WTC11 (cell line): ENCODE results near the gene UCHL3. TPM values are rescaled to one million over a fixed set of nuclear protein-coding genes. Genes with fewer than 3 reads are reported as not detected.

Experiments
- ATAC-seq: fragments of 200-7000 bp; cut with Tn5 transposase; 2 replicates; pipeline ENCODE4 v1.10.0; 2021; ENCODE audit warnings: mild to moderate bottlenecking, moderate library complexity
- CTCF ChIA-PET: fragments of 300-600 bp; sonication (Branson Sonifier 250); formaldehyde crosslinking; loops from one replicate; lab custom pipeline; 2021; ENCODE audit warnings: antibody characterized with exemption; lab: Charles Lee
- POLR2A ChIA-PET: fragments of 350-600 bp; sonication (Branson Sonifier 250); formaldehyde crosslinking; loops from one replicate; lab custom pipeline; 2021; ENCODE audit warnings: antibody characterized with exemption; lab: Charles Lee
- DNase-seq: peaks from one replicate; pipeline ENCODE4 v3.0.0; 2021; ENCODE audit warnings: low spot score
- H3K27ac Mint-ChIP-seq: 2 replicates; pipeline ENCODE4 v1.8.0; 2021; ENCODE audit warnings: mixed read lengths
- H3K27me3 Mint-ChIP-seq: 2 replicates; pipeline ENCODE4 v1.8.0; 2021; ENCODE audit warnings: low read depth, mild to moderate bottlenecking, moderate library complexity, mixed read lengths
- H3K36me3 Mint-ChIP-seq: 2 replicates; pipeline ENCODE4 v1.8.0; 2021; ENCODE audit warnings: mixed read lengths
- H3K4me1 Mint-ChIP-seq: 2 replicates; pipeline ENCODE4 v1.8.0; 2022; ENCODE audit warnings: mixed read lengths
- H3K4me3 Mint-ChIP-seq: 2 replicates; pipeline ENCODE4 v1.8.0; 2021; ENCODE audit warnings: mild to moderate bottlenecking, moderate library complexity, mixed read lengths
- H3K9me3 Mint-ChIP-seq: 2 replicates; pipeline ENCODE4 v1.8.0; 2021; ENCODE audit warnings: mixed read lengths
- CBFB ChIP-seq: sonication (generic); formaldehyde crosslinking; IDR thresholded peaks from 2 replicates; pipeline ENCODE4 v1.8.1; 2022; ENCODE audit warnings: mild to moderate bottlenecking, low read depth, missing genetic modification reagents
- CREB1 ChIP-seq: sonication (generic); formaldehyde crosslinking; IDR thresholded peaks from 2 replicates; pipeline ENCODE4 v1.8.0; 2023; ENCODE audit warnings: mild to moderate bottlenecking, missing genetic modification reagents
- CREM ChIP-seq: sonication (generic); formaldehyde crosslinking; IDR thresholded peaks from 2 replicates; pipeline ENCODE4 v1.8.1; 2022; ENCODE audit warnings: mild to moderate bottlenecking, missing genetic modification reagents, moderate library complexity
- ERG ChIP-seq: fragments of 250-450 bp; sonication (Bioruptor Pico); IDR thresholded peaks from 2 replicates; pipeline ENCODE4 v1.8.0; 2021; ENCODE audit warnings: mild to moderate bottlenecking
- HMGXB4 ChIP-seq: sonication (generic); formaldehyde crosslinking; IDR thresholded peaks from 2 replicates; pipeline ENCODE4 v1.8.1; 2023; ENCODE audit warnings: mild to moderate bottlenecking, moderate library complexity, missing genetic modification reagents
- IRF1 ChIP-seq: sonication (generic); formaldehyde crosslinking; IDR thresholded peaks from 2 replicates; pipeline ENCODE4 v1.8.0; 2023; ENCODE audit warnings: missing genetic modification reagents
- JUN ChIP-seq: sonication (generic); formaldehyde crosslinking; IDR thresholded peaks from 2 replicates; pipeline ENCODE4 v1.8.0; 2023; ENCODE audit warnings: mild to moderate bottlenecking, missing genetic modification reagents
- MAX ChIP-seq: sonication (generic); formaldehyde crosslinking; IDR thresholded peaks from 2 replicates; pipeline ENCODE4 v1.8.0; 2022; ENCODE audit warnings: mild to moderate bottlenecking, missing genetic modification reagents
- MLX ChIP-seq: sonication (generic); formaldehyde crosslinking; IDR thresholded peaks from 2 replicates; pipeline ENCODE4 v1.8.1; 2023; ENCODE audit warnings: mild to moderate bottlenecking, missing genetic modification reagents, moderate library complexity
- MYBL2 ChIP-seq: sonication (generic); formaldehyde crosslinking; IDR thresholded peaks from 2 replicates; pipeline ENCODE4 v1.8.1; 2023; ENCODE audit warnings: mild to moderate bottlenecking, moderate library complexity, missing genetic modification reagents
- NR3C1 ChIP-seq: sonication (generic); formaldehyde crosslinking; conservative IDR thresholded peaks from 2 replicates; pipeline ENCODE4 v1.8.1; 2023; ENCODE audit warnings: low read depth, mild to moderate bottlenecking, missing genetic modification reagents
- OVOL2 ChIP-seq: fragments of 250-450 bp; sonication (Bioruptor Pico); IDR thresholded peaks from 2 replicates; pipeline ENCODE4 v1.9.0; 2021; ENCODE audit warnings: mild to moderate bottlenecking, borderline replicate concordance
- PRDM15 ChIP-seq: sonication (generic); formaldehyde crosslinking; IDR thresholded peaks from 2 replicates; pipeline ENCODE4 v1.8.0; 2022; ENCODE audit warnings: missing genetic modification reagents
- ZBTB43 ChIP-seq: sonication (generic); formaldehyde crosslinking; IDR thresholded peaks from 2 replicates; pipeline ENCODE4 v1.8.1; 2023; ENCODE audit warnings: mild to moderate bottlenecking, missing genetic modification reagents
- ZNF121 ChIP-seq: sonication (generic); formaldehyde crosslinking; IDR thresholded peaks from 2 replicates; pipeline ENCODE4 v1.8.0; 2023; ENCODE audit warnings: missing genetic modification reagents
- ZNF138 ChIP-seq: sonication (generic); formaldehyde crosslinking; conservative IDR thresholded peaks from 2 replicates; pipeline ENCODE4 v1.8.1; 2022; ENCODE audit warnings: mild to moderate bottlenecking, moderate library complexity, missing genetic modification reagents
- ZNF219 ChIP-seq: sonication (generic); formaldehyde crosslinking; IDR thresholded peaks from 2 replicates; pipeline ENCODE4 v1.8.0; 2023; ENCODE audit warnings: missing genetic modification reagents, mild to moderate bottlenecking, borderline replicate concordance
- ZNF263 ChIP-seq: sonication (generic); formaldehyde crosslinking; IDR thresholded peaks from 2 replicates; pipeline ENCODE4 v1.8.1; 2022; ENCODE audit warnings: low read depth, mild to moderate bottlenecking, moderate library complexity, missing genetic modification reagents
- ZNF396 ChIP-seq: fragments of 250-450 bp; sonication (Bioruptor Pico); IDR thresholded peaks from 2 replicates; pipeline ENCODE4 v1.8.0; 2021; ENCODE audit warnings: mild to moderate bottlenecking, moderate library complexity, borderline replicate concordance
- total RNA-seq: library from RNA; stranded (reverse); gene quantifications from 3 replicates; pipeline ENCODE4 v1.2.3, GENCODE V29; 2021

UCHL3 gene
- total RNA-seq, 1 experiment from 2014 or later: 46.9 TPM

- no peak for TF ChIP-seq MAX (CRISPR knock-in tag)
- no peak for TF ChIP-seq ZNF263
- TF ChIP-seq CREB1 (CRISPR knock-in tag): no peak
Measured at GRCh38 chr13:75637181-75637750, 87.7 kb downstream of the UCHL3 start (continued).

GRCh38 chr13:75639454-75639853, 89.9 kb downstream of the UCHL3 start:
- POLR2A ChIA-PET: no interaction called here
- DNase-seq: no peak

GRCh38 chr13:75641026-75641425, 91.4 kb downstream of the UCHL3 start:
- ChIA-PET CTCF (interaction anchor here (1.1 kb wide), 1 partner anchor 55 kb away, joined by 3 read pairs; no protein-coding TSS in a partner anchor), POLR2A (no interaction called here)
- DNase-seq (no peak), ATAC-seq (no peak)
- Mint-ChIP-seq H3K4me1 (peaks cover 44% of the 10 kb centered on the region), H3K9me3 (no peaks in the 10 kb centered on the region), H3K27ac (no peak overlapping the region; the same call in 1 of the 2 replicates), H3K27me3 (peaks cover 23% of the 10 kb centered on the region), H3K4me3 (peak overlapping the region; percentile 3; the same call in 1 of the 2 replicates), H3K36me3 (no peaks in the 10 kb centered on the region)
- TF ChIP-seq ZBTB43 (CRISPR knock-in tag): no peak
- no peak for TF ChIP-seq CREM (CRISPR knock-in tag)
- no peak for TF ChIP-seq ZNF121
- TF ChIP-seq ERG (CRISPR knock-in tag): no peak
- no peak for TF ChIP-seq MLX (CRISPR knock-in tag)
- TF ChIP-seq JUN (CRISPR knock-in tag): no peak

More at GRCh38 chr13:75639454-75639853, 89.9 kb downstream of the UCHL3 start:
- no peaks in the 10 kb centered on the region for H3K9me3 Mint-ChIP-seq
- H3K4me3 Mint-ChIP-seq: no peak overlapping the region
- CTCF ChIA-PET: no interaction called here
- peaks cover 33% of the 10 kb centered on the region for H3K27me3 Mint-ChIP-seq
- no peak for TF ChIP-seq HMGXB4 (CRISPR knock-in tag)
- no peak for TF ChIP-seq PRDM15
- no peak for TF ChIP-seq ZNF219 (CRISPR knock-in tag)
- TF ChIP-seq IRF1 (CRISPR knock-in tag): no peak
- TF ChIP-seq OVOL2 (CRISPR knock-in tag): no peak
- no peak for TF ChIP-seq MYBL2 (CRISPR knock-in tag)
- TF ChIP-seq ZNF396 (CRISPR knock-in tag): no peak
- TF ChIP-seq ZNF138 (CRISPR knock-in tag): no peak
- TF ChIP-seq NR3C1: no peak
- no peak for TF ChIP-seq CBFB (CRISPR knock-in tag)
- no peaks in the 10 kb centered on the region for H3K36me3 Mint-ChIP-seq
- H3K27ac Mint-ChIP-seq: no peak overlapping the region
- ATAC-seq: no peak
- H3K4me1 Mint-ChIP-seq: peaks cover 48% of the 10 kb centered on the region
